Muscle of back (tissue), 11 donors: ENCODE results near the gene SLC22A16. TPM values are rescaled to one million over a fixed set of nuclear protein-coding genes. Genes with fewer than 3 reads are reported as not detected.

Experiments used
- DNase-seq, 3 donors: peaks; one replicate each; pipeline versions ENCODE4 v3.0.0 to v3.0.0-alpha.2; 2013
- polyA plus RNA-seq, 10 donors: library from polyadenylated mRNA; unstranded; fragments of 120-200 nt; gene quantifications; one replicate each; pipeline ENCODE4 v1.2.1, GENCODE V29; 2013; ENCODE audit not compliant: insufficient read length in 10 of 10

SLC22A16 gene
- polyA plus RNA-seq, 10 donors, result 0.11 to 0.59 (median 0.43) TPM; not detected in 3

GRCh38 chr6:110404607-110405006, 71.8 kb downstream of the SLC22A16 start:
- no peak for DNase-seq

DNA sequence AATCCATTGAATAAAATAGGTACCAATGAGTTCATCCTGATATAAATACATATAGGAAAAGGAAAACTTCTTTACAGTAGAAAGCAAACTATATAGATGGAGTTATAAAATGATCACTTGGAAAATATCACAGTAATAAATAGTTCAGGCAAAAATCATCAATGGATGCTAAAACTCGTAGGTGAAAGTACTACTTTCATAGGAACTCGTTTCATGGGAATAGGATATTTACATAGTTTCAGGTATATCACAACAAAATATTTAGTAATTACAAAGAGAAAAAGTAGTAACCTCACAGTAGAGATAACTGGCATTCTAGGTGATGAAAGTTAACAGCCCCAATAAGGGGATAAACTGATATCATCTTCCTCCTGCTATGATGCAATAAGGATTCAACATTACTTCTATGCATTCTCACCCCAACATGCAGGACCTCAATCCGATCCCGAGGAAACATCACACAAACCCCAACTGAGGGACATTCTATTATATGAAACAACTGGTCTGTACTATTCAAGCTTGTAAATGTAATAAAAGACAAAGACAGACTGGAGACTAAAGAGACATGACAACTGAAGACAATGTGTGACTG, 74.7 kb downstream of the SLC22A16 start:
- DNase-seq, result no peak

- no peak for DNase-seq
Measured at GRCh38 chr6:110400208-110400607, 76.2 kb downstream of the SLC22A16 start.

GRCh38 chr6:110399219-110400071, 77.0 kb downstream of the SLC22A16 start:
- peak in 1 of 3 donors; percentile 57 for DNase-seq

DNA sequence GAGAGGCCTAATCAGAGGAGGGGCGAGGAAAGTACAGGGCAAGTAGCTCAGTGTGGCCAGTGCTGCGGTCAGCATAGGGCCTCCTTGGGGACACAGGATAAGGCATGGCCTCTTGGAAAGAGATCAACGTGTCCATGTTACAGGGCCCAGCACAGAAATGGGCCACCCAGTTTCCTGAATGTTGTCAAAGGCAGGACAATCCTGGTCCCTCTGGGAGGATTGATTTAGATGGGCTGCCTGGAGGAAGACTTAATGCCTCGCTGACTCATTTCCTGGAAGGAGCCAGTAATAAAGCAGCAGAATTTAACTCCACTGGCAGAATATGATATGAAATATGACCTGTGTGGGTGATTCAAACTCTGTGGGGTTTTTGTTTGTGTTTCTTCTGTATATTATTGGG, 77.6 kb downstream of the SLC22A16 start:
- DNase-seq, result no peak

DNA sequence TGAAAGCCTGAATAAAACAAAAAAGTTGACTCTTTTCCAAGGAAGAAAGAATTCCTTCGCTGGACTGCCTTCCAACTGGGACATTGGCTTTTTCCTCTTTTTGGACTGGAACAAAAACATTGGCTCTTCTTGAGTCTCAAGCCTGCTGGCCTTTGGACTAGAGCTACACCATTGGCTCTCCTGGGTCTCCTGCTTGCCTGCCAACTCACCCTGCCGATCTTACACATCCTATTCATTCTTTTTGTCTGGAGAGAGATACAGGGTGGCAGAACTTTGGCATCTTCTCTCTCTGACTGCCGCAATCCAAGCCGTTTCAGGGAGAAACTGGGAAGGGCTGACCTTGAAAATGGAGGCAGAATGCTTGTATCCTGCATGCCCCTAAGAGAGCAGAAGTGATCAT, 81.2 kb downstream of the SLC22A16 start:
- no peak for DNase-seq

DNA sequence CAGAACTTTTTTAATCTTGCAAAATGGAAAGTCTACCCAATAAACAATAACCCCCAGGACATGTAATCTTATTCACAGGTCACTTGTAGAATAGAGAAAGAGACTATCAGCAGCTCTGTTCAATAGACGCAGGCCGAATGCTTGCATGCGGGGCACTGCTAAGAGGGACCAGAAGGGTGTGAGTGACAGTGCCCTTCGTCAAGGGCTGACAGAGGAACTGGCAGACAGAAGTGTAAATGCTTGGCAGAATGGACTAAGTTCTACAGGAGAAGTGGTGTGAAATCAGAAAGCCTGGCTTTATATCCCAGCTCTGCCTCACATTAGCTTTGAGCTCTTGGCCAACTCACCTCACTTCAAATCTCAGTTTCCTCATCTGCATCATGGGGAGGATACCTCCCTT, 82.0 kb downstream of the SLC22A16 start:
- no peak for DNase-seq

DNA sequence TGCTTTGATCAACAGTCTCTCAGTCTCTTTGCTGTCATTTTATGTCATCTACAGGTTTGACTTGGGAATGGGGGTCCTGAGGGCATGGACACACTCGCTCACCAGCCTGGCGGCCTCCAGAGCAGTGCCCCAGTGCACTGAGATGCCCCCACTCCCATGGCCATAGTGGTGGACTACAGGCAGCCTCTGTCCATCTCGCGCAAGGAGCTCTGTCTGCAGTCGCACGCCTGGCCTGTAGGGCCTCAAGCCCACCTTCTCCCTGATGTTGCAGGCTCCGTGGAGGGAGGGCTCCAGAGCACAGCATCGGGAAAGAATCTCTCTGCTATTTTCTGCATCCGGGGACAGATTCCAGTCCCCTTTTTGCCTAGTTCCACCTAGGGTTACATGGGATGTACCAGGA, 83.7 kb downstream of the SLC22A16 start:
- DNase-seq, result no peak

- DNase-seq, result no peak
Measured at GRCh38 chr6:110390404-110390803, 86.0 kb downstream of the SLC22A16 start.

GRCh38 chr6:110389689-110390382, 86.6 kb downstream of the SLC22A16 start:
- no peak for DNase-seq

GRCh38 chr6:110387986-110388385, 88.4 kb downstream of the SLC22A16 start:
- no peak for DNase-seq

- no peak for DNase-seq
Measured at GRCh38 chr6:110385458-110385863, 91.0 kb downstream of the SLC22A16 start.

GRCh38 chr6:110378552-110378951, 97.9 kb downstream of the SLC22A16 start:
- DNase-seq, result no peak

Other genes with a start within 250 kb of the SLC22A16 start
- gene METTL24, start 118.3 kb downstream of the SLC22A16 start, polyA plus RNA-seq, result 1 to 10 TPM in 2 of 10 donors, under 1 TPM in 8; 0.31 to 1.3 (median 0.89) TPM
- gene DDO, start 61.0 kb downstream of the SLC22A16 start, polyA plus RNA-seq, result 1 to 10 TPM in 1 of 10 donors, under 1 TPM in 8, not detected in 1; 0.12 to 1.9 (median 0.44) TPM